Measurements from ENCODE around the gene RETREG2. TPM values are rescaled to one million over a fixed set of nuclear protein-coding genes. Genes with fewer than 3 reads are reported as not detected.

RETREG2 gene
- total and polyA plus RNA-seq, 4 donors = 21.7 to 42.8 (median 37.7) TPM

GRCh38 chr2:219178377-219179175, 501 bp downstream of the RETREG2 start (continued):
- TF ChIP-seq CTCF (IDR thresholded peaks at IDR 0.05; ENCODE audit: low read depth, low read length, missing input control) (no peak), TAF1 (conservative IDR thresholded peaks at IDR 0.05) (no peak), RXRA (IDR thresholded peaks at IDR 0.05) (no peak), EGR1 (IDR thresholded peaks at IDR 0.05; ENCODE audit: low read depth in 2 of 2) (no peak), FOXA2 (IDR thresholded peaks at IDR 0.05) (no peak), HNF4G (IDR thresholded peaks at IDR 0.05) (no peak), RAD21 (IDR thresholded peaks at IDR 0.05) (no peak)

GRCh38 chr2:219179601-219180465, 1.8 kb downstream of the RETREG2 start:
- Histone ChIP-seq H3K4me1 (ENCODE audit: control insufficient read depth in 4 of 4, insufficient read depth in 4 of 4, low read length in 3 of 4) (peaks cover 0 to 25% (median 22%) of the 10 kb centered on the region in 4 donors), H3K27me3 (ENCODE audit: control insufficient read depth in 4 of 4, insufficient read depth in 4 of 4, low read length in 3 of 4) (no peaks in the 10 kb centered on the region), H3K9me3 (ENCODE audit: control insufficient read depth in 4 of 4, low read length in 3 of 4) (no peaks in the 10 kb centered on the region), H3K9ac (ENCODE audit: low read depth in 1 of 2, low read length in 2 of 2) (no peak overlapping the region), H3K4me3 (ENCODE audit: low read depth in 1 of 3, low read length in 3 of 3) (no peak overlapping the region), H3K36me3 (ENCODE audit: control insufficient read depth in 4 of 4, insufficient read depth in 3 of 4, low read depth in 1 of 4, low read length in 3 of 4) (peaks cover 14 to 42% (median 39%) of the 10 kb centered on the region in 4 donors), H3K27ac (ENCODE audit: low read depth in 1 of 2, low read length in 2 of 2) (no peak overlapping the region)
- no peak for TF ChIP-seq GABPA (IDR thresholded peaks at IDR 0.05 in 1 of 2, conservative IDR thresholded peaks at IDR 0.05 in 1 of 2)
- no peak for TF ChIP-seq JUND (IDR thresholded peaks at IDR 0.05)
- no peak for TF ChIP-seq SP1 (IDR thresholded peaks at IDR 0.05)
- TF ChIP-seq FOXA1 (IDR thresholded peaks at IDR 0.05) = no peak
- TF ChIP-seq REST (IDR thresholded peaks at IDR 0.05) = no peak
- TF ChIP-seq EGR1 (IDR thresholded peaks at IDR 0.05; ENCODE audit: low read depth in 2 of 2) = no peak
- TF ChIP-seq ZBTB33 (IDR thresholded peaks at IDR 0.05) = no peak
- no peak for TF ChIP-seq TAF1 (conservative IDR thresholded peaks at IDR 0.05)
- no peak for TF ChIP-seq RAD21 (IDR thresholded peaks at IDR 0.05)
- no peak for TF ChIP-seq NR2F2 (IDR thresholded peaks at IDR 0.05)
- TF ChIP-seq RXRA (IDR thresholded peaks at IDR 0.05) = no peak
- no peak for TF ChIP-seq ATF3 (IDR thresholded peaks at IDR 0.05)
- no peak for TF ChIP-seq FOXA2 (IDR thresholded peaks at IDR 0.05)
- TF ChIP-seq HNF4A (conservative IDR thresholded peaks at IDR 0.05) = no peak
- no peak for TF ChIP-seq HNF4G (IDR thresholded peaks at IDR 0.05)
- no peak for TF ChIP-seq CTCF (IDR thresholded peaks at IDR 0.05; ENCODE audit: low read depth, low read length, missing input control)
- TF ChIP-seq YY1 (IDR thresholded peaks at IDR 0.05) = no peak
- no peak for TF ChIP-seq MAX (IDR thresholded peaks at IDR 0.05)
- 98% methylated on average over 9 of the region's 9 CpGs for WGBS
- DNase-seq (ENCODE audit: low spot score) = peak; percentile 27
